K562 (cell line): Measurements from ENCODE around the gene AMBP.

Experiments
- ARNT ChIP-seq, 2 experiments: fragments of 450-650 bp; IDR thresholded peaks; 2 replicates each; pipeline ENCODE4 v1.6.1; 2016; ENCODE audit warnings: mild to moderate bottlenecking in 1 of 2
- CTCF ChIP-seq, 3 experiments: IDR thresholded peaks in 2 of 3; conservative IDR thresholded peaks in 1 of 3; 2 replicates each; pipeline ENCODE4 v1.5.1; 2011 to 2012; ENCODE audit warnings: low read length in 3 of 3, mild to moderate bottlenecking in 3 of 3, control low read depth in 2 of 3, improper control_type of control experiment in 1 of 3, inconsistent platforms in 1 of 3, low read depth in 1 of 3, mixed read lengths in 1 of 3, moderate library complexity in 1 of 3; ENCODE audit not compliant: insufficient read depth in 2 of 3
- EP300 ChIP-seq: IDR thresholded peaks from 2 replicates; pipeline ENCODE4 v1.6.1; 2012; ENCODE audit warnings: low read length, improper control_type of control experiment
- GTF2F1 ChIP-seq: IDR thresholded peaks from 2 replicates; pipeline ENCODE4 v1.6.1; 2011; ENCODE audit warnings: low read depth, low read length, improper control_type of control experiment
- GTF3C2 ChIP-seq: IDR thresholded peaks from 3 replicates; pipeline ENCODE4 v1.6.1; 2011; ENCODE audit warnings: borderline replicate concordance, mild to moderate bottlenecking, moderate library complexity; ENCODE audit not compliant: insufficient read length; ENCODE audit errors: extremely low read depth
- NBN ChIP-seq: fragments of 450-650 bp; IDR thresholded peaks from 2 replicates; pipeline ENCODE4 v1.6.1; 2016; ENCODE audit warnings: low read depth, mild to moderate bottlenecking
- NCOA6 ChIP-seq: fragments of 450-650 bp; IDR thresholded peaks from 2 replicates; pipeline ENCODE4 v1.6.1; 2017; ENCODE audit warnings: mild to moderate bottlenecking
- TSHZ1 ChIP-seq: fragments of 250-450 bp; sonication (Bioruptor Pico); IDR thresholded peaks from 2 replicates; pipeline ENCODE4 v1.4.0; 2020; ENCODE audit warnings: mild to moderate bottlenecking, moderate library complexity

GRCh38 chr9:114105236-114105635, 27.1 kb upstream of the AMBP start:
- TF ChIP-seq TSHZ1 (CRISPR knock-in tag) (no peak), CTCF (IDR thresholded peaks at IDR 0.05 in 2 of 3, conservative IDR thresholded peaks at IDR 0.05 in 1 of 3; ENCODE audit: insufficient read depth in 2 of 3, low read depth in 1 of 3, low read length in 3 of 3) (no peak), NBN (no peak), GTF2F1 (no peak), NCOA6 (no peak), EP300 (no peak), GTF3C2 (no peak), ARNT (IDR thresholded peaks at IDR 0.05) (no peak)
